Left lung (tissue), 10 donors: ENCODE results near the gene SMAD6. TPM values are rescaled to one million over a fixed set of nuclear protein-coding genes. Genes with fewer than 3 reads are reported as not detected.

Source experiments
- ATAC-seq: fragments of 200-7000 bp; cut with Tn5 transposase; one replicate; pipeline ENCODE4 v1.9.1; 2020; ENCODE audit warnings: moderate library complexity
- DNase-seq, 4 donors: peaks; one replicate each; pipeline ENCODE4 v3.0.0-alpha.2; 2013 to 2020
- H3K27ac ChIP-seq, 2 donors: fragments of 200-600 bp; sonication (generic) in 1 of 2; one replicate each; pipeline versions ENCODE4 v1.5.0 to v1.8.0; 2020 to 2021
- H3K27me3 ChIP-seq, 2 donors: fragments of 200-600 bp; sonication (generic) in 1 of 2; one replicate each; pipeline versions ENCODE4 v1.5.0 to v1.8.0; 2020 to 2021
- H3K36me3 ChIP-seq, 2 donors: fragments of 200-600 bp; sonication (generic) in 1 of 2; one replicate each; pipeline versions ENCODE4 v1.5.0 to v1.8.0; 2020 to 2021
- H3K4me1 ChIP-seq, 2 donors: fragments of 200-600 bp; one replicate each; pipeline ENCODE4 v1.8.0; 2021
- H3K4me3 ChIP-seq, 2 donors: fragments of 200-600 bp; sonication (generic) in 1 of 2; one replicate each; pipeline versions ENCODE4 v1.5.0 to v1.8.0; 2020 to 2021; ENCODE audit warnings: mild to moderate bottlenecking in 1 of 2
- H3K9me3 ChIP-seq, 2 donors: fragments of 200-600 bp; sonication (generic) in 1 of 2; one replicate each; pipeline versions ENCODE4 v1.5.0 to v1.8.0; 2020 to 2021
- intact Hi-C, 2 donors: fragments of 100-400 bp; cut with DNase I; formaldehyde crosslinking; loops; one replicate each; pipeline versions ENCODE4 v1.11.2 to v1.14.2; 2022
- polyA plus RNA-seq, 6 donors: library from polyadenylated mRNA; unstranded; fragments of 120-200 nt; gene quantifications; one replicate each; pipeline ENCODE4 v1.2.1, GENCODE V29; 2013; ENCODE audit not compliant: insufficient read length in 6 of 6
- total RNA-seq, 2 donors: library from RNA; stranded (reverse); fragmentation: NEBNext Ultra II Directional; extraction: Animal tissue kit (Norgen Biotek cat#: 25700); gene quantifications; one replicate each; pipeline ENCODE4 v1.2.1, GENCODE V29; 2021
- TF ChIP-seq, protein P1 (sequence below), 2 donors: fragments of 200-600 bp; sonication (generic) in 1 of 2; IDR thresholded peaks; one replicate each; pipeline versions ENCODE4 v1.5.0 to v1.8.0; 2021; ENCODE audit warnings: antibody characterized with exemption in 2 of 2
- donor health status: DM: no; HTN: yes; CAD: no.
- donor health status: DM: no; HTN: no; CAD: no.

Gene SMAD6
- total and polyA plus RNA-seq, 8 donors = 25.0 to 110 (median 32.0) TPM

DNA sequence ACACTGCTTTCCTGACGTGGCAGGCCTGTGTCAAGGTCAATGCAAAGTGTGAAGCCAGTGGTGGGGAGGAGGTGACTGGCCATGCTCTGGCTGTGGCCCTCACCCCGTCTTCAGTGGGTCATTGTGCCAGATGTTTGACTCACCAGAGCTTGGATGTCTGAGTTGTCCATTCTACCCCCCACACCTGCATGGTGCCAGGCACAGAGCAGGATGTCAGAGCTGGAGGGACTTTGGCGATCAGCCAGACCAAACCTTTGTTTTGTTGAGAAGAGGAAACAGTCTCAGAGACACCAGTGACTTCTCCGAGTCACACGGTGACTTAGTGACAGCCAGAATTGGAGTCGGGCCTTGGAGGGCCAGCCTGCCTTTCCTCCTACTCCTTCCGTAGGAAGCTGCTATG is 49.5 kb downstream of the SMAD6 start:
- peaks cover 0 to 9% of the 10 kb centered on the region in 2 donors for H3K36me3 ChIP-seq
- DNase-seq (no peak), ATAC-seq (no peak)
- no peak overlapping the region for H3K27ac ChIP-seq
- H3K9me3 ChIP-seq = peaks cover 0 to 12% of the 10 kb centered on the region in 2 donors
- no peaks in the 10 kb centered on the region for H3K27me3 ChIP-seq
- H3K4me3 ChIP-seq = no peak overlapping the region
- H3K4me1 ChIP-seq = peaks cover 25 to 61% of the 10 kb centered on the region in 2 donors
- intact Hi-C loops = no loop called here
- TF ChIP-seq, protein P1, sequence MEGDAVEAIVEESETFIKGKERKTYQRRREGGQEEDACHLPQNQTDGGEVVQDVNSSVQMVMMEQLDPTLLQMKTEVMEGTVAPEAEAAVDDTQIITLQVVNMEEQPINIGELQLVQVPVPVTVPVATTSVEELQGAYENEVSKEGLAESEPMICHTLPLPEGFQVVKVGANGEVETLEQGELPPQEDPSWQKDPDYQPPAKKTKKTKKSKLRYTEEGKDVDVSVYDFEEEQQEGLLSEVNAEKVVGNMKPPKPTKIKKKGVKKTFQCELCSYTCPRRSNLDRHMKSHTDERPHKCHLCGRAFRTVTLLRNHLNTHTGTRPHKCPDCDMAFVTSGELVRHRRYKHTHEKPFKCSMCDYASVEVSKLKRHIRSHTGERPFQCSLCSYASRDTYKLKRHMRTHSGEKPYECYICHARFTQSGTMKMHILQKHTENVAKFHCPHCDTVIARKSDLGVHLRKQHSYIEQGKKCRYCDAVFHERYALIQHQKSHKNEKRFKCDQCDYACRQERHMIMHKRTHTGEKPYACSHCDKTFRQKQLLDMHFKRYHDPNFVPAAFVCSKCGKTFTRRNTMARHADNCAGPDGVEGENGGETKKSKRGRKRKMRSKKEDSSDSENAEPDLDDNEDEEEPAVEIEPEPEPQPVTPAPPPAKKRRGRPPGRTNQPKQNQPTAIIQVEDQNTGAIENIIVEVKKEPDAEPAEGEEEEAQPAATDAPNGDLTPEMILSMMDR (IDR thresholded peaks at IDR 0.05) = no peak

DNA sequence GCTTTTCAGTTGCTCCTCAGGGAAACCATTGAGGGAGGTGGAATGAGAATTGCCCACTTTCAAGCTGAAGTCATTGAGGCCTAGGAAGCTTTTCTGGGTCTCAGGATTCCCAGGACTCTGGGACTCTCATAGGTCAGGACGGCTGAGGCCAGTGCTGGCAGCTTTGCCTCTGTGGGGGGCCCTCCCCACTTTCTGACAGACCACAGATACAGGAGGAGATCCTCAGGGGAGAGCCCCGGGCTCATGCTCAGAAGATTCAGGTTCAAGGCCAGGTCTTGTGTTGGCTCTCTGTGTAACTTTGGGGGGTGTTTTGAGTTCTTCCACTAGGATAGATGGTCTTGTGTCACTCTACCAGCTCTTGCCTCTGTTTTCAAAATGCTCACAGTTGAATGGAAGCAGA is 50.0 kb downstream of the SMAD6 start:
- no peak overlapping the region for H3K27ac ChIP-seq

GRCh38 chr15:66753687-66754377 is 51.8 kb downstream of the SMAD6 start:
- no peak overlapping the region for H3K4me3 ChIP-seq
- TF ChIP-seq, protein P1 (IDR thresholded peaks at IDR 0.05) = no peak
- peaks cover 0 to 9% of the 10 kb centered on the region in 2 donors for H3K36me3 ChIP-seq
- peaks cover 0 to 12% of the 10 kb centered on the region in 2 donors for H3K9me3 ChIP-seq
- intact Hi-C loops = no loop called here
- peaks cover 11 to 50% of the 10 kb centered on the region in 2 donors for H3K4me1 ChIP-seq
- no peaks in the 10 kb centered on the region for H3K27me3 ChIP-seq
- DNase-seq = no peak
- H3K27ac ChIP-seq = peak overlapping the region in 1 of 2 donors; percentile 8
- ATAC-seq = peak; percentile 59

More for the DNA sequence above, 50.0 kb downstream of the SMAD6 start:
- no peak overlapping the region for H3K4me3 ChIP-seq
- peaks cover 0 to 9% of the 10 kb centered on the region in 2 donors for H3K36me3 ChIP-seq
- DNase-seq = no peak
- H3K27me3 ChIP-seq = no peaks in the 10 kb centered on the region
- H3K9me3 ChIP-seq = peaks cover 0 to 12% of the 10 kb centered on the region in 2 donors
- intact Hi-C loops = no loop called here
- no peak for ATAC-seq
- H3K4me1 ChIP-seq = peaks cover 25 to 62% of the 10 kb centered on the region in 2 donors
- TF ChIP-seq, protein P1 (IDR thresholded peaks at IDR 0.05) = no peak

DNA sequence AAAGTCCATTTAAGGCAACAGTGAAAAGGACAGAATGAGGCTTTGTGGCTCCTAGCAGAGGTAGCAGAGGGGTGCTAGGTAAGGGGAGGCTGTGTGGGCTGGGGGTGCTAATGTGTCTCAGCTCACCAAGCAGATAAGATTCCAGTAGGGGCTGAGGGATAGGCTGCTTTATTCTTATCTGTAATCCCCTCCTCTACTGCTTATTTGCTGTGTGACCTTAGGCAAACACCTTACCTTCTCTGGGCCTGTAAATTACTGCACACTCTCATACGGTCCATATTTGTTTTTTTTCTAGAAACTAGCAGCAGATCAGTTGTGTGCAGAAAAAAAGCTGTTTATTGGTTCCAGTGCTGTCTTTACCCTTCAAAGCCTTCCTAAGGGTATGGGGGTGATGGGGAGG is 52.8 kb downstream of the SMAD6 start:
- ATAC-seq (no peak), DNase-seq (no peak)
- intact Hi-C loops = no loop called here
- Histone ChIP-seq H3K27me3 (no peaks in the 10 kb centered on the region), H3K27ac (no peak overlapping the region), H3K4me1 (peaks cover 13 to 54% of the 10 kb centered on the region in 2 donors), H3K9me3 (peaks cover 0 to 12% of the 10 kb centered on the region in 2 donors), H3K36me3 (peaks cover 0 to 9% of the 10 kb centered on the region in 2 donors), H3K4me3 (no peak overlapping the region)
- TF ChIP-seq, protein P1 (IDR thresholded peaks at IDR 0.05) = no peak

GRCh38 chr15:66755298-66756068 is 53.4 kb downstream of the SMAD6 start:
- H3K36me3 ChIP-seq = peaks cover 0 to 9% of the 10 kb centered on the region in 2 donors
- intact Hi-C loops = no loop called here
- H3K27ac ChIP-seq = no peak overlapping the region
- H3K4me1 ChIP-seq = peaks cover 17 to 55% of the 10 kb centered on the region in 2 donors
- H3K4me3 ChIP-seq = no peak overlapping the region
- no peaks in the 10 kb centered on the region for H3K27me3 ChIP-seq
- TF ChIP-seq, protein P1 (IDR thresholded peaks at IDR 0.05) = no peak
- no peak for DNase-seq
- peaks cover 0 to 12% of the 10 kb centered on the region in 2 donors for H3K9me3 ChIP-seq
- ATAC-seq = no peak
